Activated naive CD8-positive, alpha-beta T cell treated with anti-CD3 and anti-CD28 coated beads, Interleukin-2, amount 50 U/mL, for 16 hours (primary cell): ENCODE results near the gene CCDC71L.

Experiments
- DNase-seq: peaks from one replicate; pipeline ENCODE4 v3.0.0-alpha.2; 2020; ENCODE audit warnings: low read depth, low spot score

The CCDC71L gene

GRCh38 chr7:106625678-106626301 lies 35.2 kb downstream of the CCDC71L start:
- DNase-seq = no peak

GRCh38 chr7:106623853-106624252 lies 37.1 kb downstream of the CCDC71L start:
- DNase-seq = no peak

- no peak for DNase-seq
These were observed 37.7 kb downstream of the CCDC71L start for GRCh38 chr7:106623315-106623660.

GRCh38 chr7:106622654-106623314 lies 38.2 kb downstream of the CCDC71L start:
- DNase-seq = no peak

- DNase-seq = no peak
These were observed 39.4 kb downstream of the CCDC71L start for GRCh38 chr7:106621393-106622132.

- DNase-seq = no peak
These were observed 40.3 kb downstream of the CCDC71L start for GRCh38 chr7:106620676-106621075.

GRCh38 chr7:106620034-106620433 lies 40.9 kb downstream of the CCDC71L start:
- no peak for DNase-seq

- no peak for DNase-seq
These were observed 41.7 kb downstream of the CCDC71L start for GRCh38 chr7:106619213-106619612.

- DNase-seq = no peak
These were observed 42.5 kb downstream of the CCDC71L start for GRCh38 chr7:106618480-106618879.

- DNase-seq = no peak
These were observed 43.1 kb downstream of the CCDC71L start for GRCh38 chr7:106617860-106618259.

- no peak for DNase-seq
These were observed 44.3 kb downstream of the CCDC71L start for GRCh38 chr7:106616708-106617051.

GRCh38 chr7:106615808-106616707 lies 44.9 kb downstream of the CCDC71L start:
- DNase-seq = no peak

- DNase-seq = no peak
These were observed 46.2 kb downstream of the CCDC71L start for GRCh38 chr7:106614751-106615150.

GRCh38 chr7:106613848-106614560 lies 47.0 kb downstream of the CCDC71L start:
- no peak for DNase-seq

GRCh38 chr7:106613279-106613678 lies 47.7 kb downstream of the CCDC71L start:
- no peak for DNase-seq

GRCh38 chr7:106612432-106612831 lies 48.5 kb downstream of the CCDC71L start:
- no peak for DNase-seq

- no peak for DNase-seq
These were observed 49.0 kb downstream of the CCDC71L start for GRCh38 chr7:106611911-106612310.

GRCh38 chr7:106610996-106611886 lies 49.7 kb downstream of the CCDC71L start:
- no peak for DNase-seq

GRCh38 chr7:106609416-106609815 lies 51.5 kb downstream of the CCDC71L start:
- no peak for DNase-seq

GRCh38 chr7:106608661-106609060 lies 52.3 kb downstream of the CCDC71L start:
- no peak for DNase-seq
